SK-N-SH treated with all-trans-retinoic acid at 6 μM for 48 hours (cell line): ENCODE results near the gene HERPUD2.

Experiments used
- ARNTL ChIP-seq: fragments of 450-650 bp; formaldehyde crosslinking; IDR thresholded peaks from 2 replicates; pipeline ENCODE4 v1.5.0; 2020; ENCODE audit warnings: low read depth, mild to moderate bottlenecking, moderate library complexity, borderline replicate concordance
- BACH2 ChIP-seq: fragments of 250-450 bp; sonication (Bioruptor Pico); IDR thresholded peaks from 2 replicates; pipeline ENCODE4 v1.9.0; 2021; ENCODE audit warnings: mild to moderate bottlenecking, borderline replicate concordance
- GLIS3 ChIP-seq: fragments of 250-450 bp; sonication (Bioruptor Pico); IDR thresholded peaks from 2 replicates; pipeline ENCODE4 v1.5.0; 2020; ENCODE audit warnings: mild to moderate bottlenecking, moderate library complexity
- ISL1 ChIP-seq: fragments of 250-450 bp; sonication (Bioruptor Pico); IDR thresholded peaks from 2 replicates; pipeline ENCODE4 v2.1.2; 2022; ENCODE audit warnings: mild to moderate bottlenecking, moderate library complexity
- OSR1 ChIP-seq: fragments of 250-450 bp; sonication (Bioruptor Pico); IDR thresholded peaks from 2 replicates; pipeline ENCODE4 v1.8.0; 2022; ENCODE audit warnings: moderate library complexity, mild to moderate bottlenecking, inconsistent platforms
- PPARA ChIP-seq: fragments of 250-450 bp; sonication (Bioruptor Pico); IDR thresholded peaks from 2 replicates; pipeline ENCODE4 v1.5.0; 2020; ENCODE audit warnings: mild to moderate bottlenecking, borderline replicate concordance
- RARB ChIP-seq: fragments of 250-450 bp; sonication (Bioruptor Pico); IDR thresholded peaks from 2 replicates; pipeline ENCODE4 v1.8.0; 2021; ENCODE audit warnings: mild to moderate bottlenecking, moderate library complexity
- TCF4 ChIP-seq: fragments of 250-450 bp; sonication (Bioruptor Pico); IDR thresholded peaks from 2 replicates; pipeline ENCODE4 v1.8.0; 2021; ENCODE audit warnings: mild to moderate bottlenecking, moderate library complexity, borderline replicate concordance
- ZC3H10 ChIP-seq: fragments of 250-450 bp; sonication (Bioruptor Pico); IDR thresholded peaks from 2 replicates; pipeline ENCODE4 v1.5.1; 2021; ENCODE audit warnings: mild to moderate bottlenecking, moderate library complexity
- ZFP3 ChIP-seq: fragments of 250-450 bp; sonication (Bioruptor Pico); IDR thresholded peaks from 2 replicates; pipeline ENCODE4 v1.5.0; 2020; ENCODE audit warnings: mild to moderate bottlenecking, moderate library complexity
- ZFP30 ChIP-seq: fragments of 450-650 bp; formaldehyde crosslinking; IDR thresholded peaks from 2 replicates; pipeline ENCODE4 v1.5.0; 2022; ENCODE audit warnings: mild to moderate bottlenecking, moderate library complexity
- ZNF70 ChIP-seq: fragments of 450-650 bp; formaldehyde crosslinking; IDR thresholded peaks from 2 replicates; pipeline ENCODE4 v1.5.0; 2020; ENCODE audit warnings: mild to moderate bottlenecking, moderate library complexity
- TF ChIP-seq, protein P1 (sequence below): fragments of 250-450 bp; sonication (Bioruptor Pico); IDR thresholded peaks from 2 replicates; pipeline ENCODE4 v1.5.1; 2021; ENCODE audit warnings: mild to moderate bottlenecking, moderate library complexity
- TF ChIP-seq, protein P2 (sequence below): fragments of 250-450 bp; sonication (Bioruptor Pico); IDR thresholded peaks from 2 replicates; pipeline ENCODE4 v1.5.1; 2020; ENCODE audit warnings: low read depth, mild to moderate bottlenecking, moderate library complexity

DNA sequence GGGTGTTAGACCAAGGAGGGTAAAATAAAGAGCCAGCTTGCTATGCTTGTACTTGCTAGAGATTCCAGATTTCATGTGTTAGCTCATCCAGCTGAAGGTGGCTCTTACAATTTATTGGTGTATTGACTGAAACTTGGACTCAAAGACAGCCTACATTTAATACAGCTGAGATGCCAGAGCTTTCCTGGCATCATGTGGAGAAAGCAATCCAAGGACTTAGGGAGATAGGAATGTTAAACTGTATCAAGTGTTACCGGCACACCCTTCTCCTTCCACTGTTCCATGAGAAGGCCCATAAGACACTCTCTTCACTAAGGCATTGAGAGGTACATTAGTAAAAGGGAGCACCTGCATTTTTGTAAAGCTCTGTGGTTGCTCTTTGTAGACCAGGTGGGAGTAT is 9.3 kb upstream of the HERPUD2 start:
- TF ChIP-seq RARB (CRISPR knock-in tag): no peak
- TF ChIP-seq ARNTL (CRISPR knock-in tag): no peak
- no peak for TF ChIP-seq ZFP3 (CRISPR knock-in tag)
- TF ChIP-seq BACH2 (CRISPR knock-in tag): no peak
- TF ChIP-seq, protein P1, sequence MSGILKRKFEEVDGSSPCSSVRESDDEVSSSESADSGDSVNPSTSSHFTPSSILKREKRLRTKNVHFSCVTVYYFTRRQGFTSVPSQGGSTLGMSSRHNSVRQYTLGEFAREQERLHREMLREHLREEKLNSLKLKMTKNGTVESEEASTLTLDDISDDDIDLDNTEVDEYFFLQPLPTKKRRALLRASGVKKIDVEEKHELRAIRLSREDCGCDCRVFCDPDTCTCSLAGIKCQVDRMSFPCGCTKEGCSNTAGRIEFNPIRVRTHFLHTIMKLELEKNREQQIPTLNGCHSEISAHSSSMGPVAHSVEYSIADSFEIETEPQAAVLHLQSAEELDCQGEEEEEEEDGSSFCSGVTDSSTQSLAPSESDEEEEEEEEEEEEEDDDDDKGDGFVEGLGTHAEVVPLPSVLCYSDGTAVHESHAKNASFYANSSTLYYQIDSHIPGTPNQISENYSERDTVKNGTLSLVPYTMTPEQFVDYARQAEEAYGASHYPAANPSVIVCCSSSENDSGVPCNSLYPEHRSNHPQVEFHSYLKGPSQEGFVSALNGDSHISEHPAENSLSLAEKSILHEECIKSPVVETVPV (CRISPR knock-in tag): no peak
- TF ChIP-seq PPARA (CRISPR knock-in tag): no peak
- TF ChIP-seq ISL1 (CRISPR knock-in tag): no peak
- TF ChIP-seq OSR1 (CRISPR knock-in tag): no peak
- TF ChIP-seq ZFP30: no peak
- TF ChIP-seq, protein P2, sequence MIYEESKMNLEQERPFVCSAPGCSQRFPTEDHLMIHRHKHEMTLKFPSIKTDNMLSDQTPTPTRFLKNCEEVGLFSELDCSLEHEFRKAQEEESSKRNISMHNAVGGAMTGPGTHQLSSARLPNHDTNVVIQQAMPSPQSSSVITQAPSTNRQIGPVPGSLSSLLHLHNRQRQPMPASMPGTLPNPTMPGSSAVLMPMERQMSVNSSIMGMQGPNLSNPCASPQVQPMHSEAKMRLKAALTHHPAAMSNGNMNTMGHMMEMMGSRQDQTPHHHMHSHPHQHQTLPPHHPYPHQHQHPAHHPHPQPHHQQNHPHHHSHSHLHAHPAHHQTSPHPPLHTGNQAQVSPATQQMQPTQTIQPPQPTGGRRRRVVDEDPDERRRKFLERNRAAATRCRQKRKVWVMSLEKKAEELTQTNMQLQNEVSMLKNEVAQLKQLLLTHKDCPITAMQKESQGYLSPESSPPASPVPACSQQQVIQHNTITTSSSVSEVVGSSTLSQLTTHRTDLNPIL (CRISPR knock-in tag): no peak
- no peak for TF ChIP-seq ZNF70 (CRISPR knock-in tag)
- no peak for TF ChIP-seq TCF4 (CRISPR knock-in tag)
- no peak for TF ChIP-seq GLIS3
- no peak for TF ChIP-seq ZC3H10 (CRISPR knock-in tag)
